Prostate gland (tissue), 2 donors: ENCODE measurements around the gene RHBDL1.
A peak's percentile ranks its signal among the peaks of the same experiment; 100 is the strongest.

Source experiments
- CTCF ChIP-seq, 4 experiments: fragments of 200-600 bp in 2 of 4; fragments of 450-650 bp in 2 of 4; sonication (generic) in 2 of 4; IDR thresholded peaks; 1 replicate in 3 of 4; 2 replicates in 1 of 4; pipeline ENCODE4 v1.5.1; 2016 to 2019; ENCODE audit warnings: antibody characterized with exemption in 4 of 4, mild to moderate bottlenecking in 2 of 4, moderate library complexity in 2 of 4
- POLR2A ChIP-seq: fragments of 450-650 bp; IDR thresholded peaks from one replicate; pipeline ENCODE4 v1.6.1; 2016; ENCODE audit warnings: antibody characterized with exemption, mild to moderate bottlenecking
- POLR2AphosphoS5 ChIP-seq: sonication (generic); formaldehyde crosslinking; IDR thresholded peaks from one replicate; pipeline ENCODE4 v1.6.1; 2017; ENCODE audit warnings: antibody characterized with exemption

- TF ChIP-seq CTCF (IDR thresholded peaks at IDR 0.05) (peak in 1 of 4 experiments; percentile 34), POLR2A (no peak), POLR2AphosphoS5 (peak; percentile 37)
These were observed 4.5 kb downstream of the RHBDL1 start, which contains the start of gene STUB1 for GRCh38 chr16:679814-680624.
